SU-DHL-6 (cell line): ENCODE measurements around the gene IFNGR2.

ENCODE experiments used
- CTCF ChIP-seq: fragments of 200-600 bp; sonication (generic); IDR thresholded peaks from one replicate; pipeline ENCODE4 v1.5.1; 2017; ENCODE audit warnings: antibody characterized with exemption, mild to moderate bottlenecking, low read length, moderate library complexity; ENCODE audit not compliant: insufficient read depth, poor library complexity, severe bottlenecking
- EZH2phosphoT487 ChIP-seq: fragments of 200-600 bp; sonication (generic), shearing (Covaris generic); conservative IDR thresholded peaks from 2 replicates; pipeline ENCODE4 v1.6.1; 2018; ENCODE audit warnings: mild to moderate bottlenecking, antibody characterized with exemption, low read length, moderate library complexity, mixed read lengths

GRCh38 chr21:33394260-33394659, 9.0 kb upstream of the IFNGR2 start:
- TF ChIP-seq CTCF (no peak), EZH2phosphoT487 (no peak)
